Body of pancreas (tissue), 4 donors: ENCODE data around the gene CTAG1B. TPM values are rescaled to one million over a fixed set of nuclear protein-coding genes. Genes with fewer than 3 reads are reported as not detected.
"Not testable (repeated sequence)": the region's sequence is repeated elsewhere in the genome, so short reads cannot be mapped to it uniquely, and the experiment has no call there.

Experiments used
- ATAC-seq: fragments of 150-250 bp; one replicate; pipeline ENCODE4 v1.9.1; 2016
- DNase-seq, 4 donors: peaks; one replicate each; pipeline ENCODE4 v3.0.0-alpha.2; 2019
- H3K27ac ChIP-seq, 4 donors: fragments of 200-600 bp; sonication (generic); 1 replicate in 3 of 4; 2 replicates in 1 of 4; pipeline versions ENCODE4 v1.5.1 to v1.6.1; 2016 to 2019; ENCODE audit warnings: mild to moderate bottlenecking in 1 of 4, mixed read lengths in 1 of 4, moderate library complexity in 1 of 4
- H3K27me3 ChIP-seq, 2 donors: fragments of 200-600 bp; sonication (generic); one replicate each; pipeline ENCODE4 v1.6.0; 2016; ENCODE audit warnings: mild to moderate bottlenecking in 1 of 2
- H3K36me3 ChIP-seq, 2 donors: fragments of 200-600 bp; sonication (generic); replicated peaks in 1 of 2; 2 replicates each; pipeline ENCODE4 v1.5.1; 2016; ENCODE audit warnings: low read depth in 2 of 2; ENCODE audit not compliant: insufficient read depth in 1 of 2
- H3K4me1 ChIP-seq: fragments of 200-600 bp; sonication (generic); one replicate; pipeline ENCODE4 v1.6.0; 2016
- H3K4me3 ChIP-seq, 2 donors: fragments of 200-600 bp; sonication (generic); 1 replicate in 1 of 2; 2 replicates in 1 of 2; pipeline ENCODE4 v1.5.1; 2016 to 2019
- H3K9me3 ChIP-seq, 3 donors: fragments of 200-600 bp; sonication (generic); 1 replicate in 2 of 3; 2 replicates in 1 of 3; pipeline ENCODE4 v1.5.1; 2016
- POLR2A ChIP-seq, 3 donors: fragments of 450-650 bp; IDR thresholded peaks; one replicate each; pipeline ENCODE4 v1.6.1; 2016; ENCODE audit warnings: antibody characterized with exemption in 3 of 3, mild to moderate bottlenecking in 2 of 3
- WGBS, 2 donors: methylation state at CpG; one replicate each; pipeline ENCODE4 v1.1.5; 2017; 5-methylcytosine and 5-hydroxymethylcytosine counted together
- intact Hi-C: fragments of 100-400 bp; cut with DNase I; formaldehyde crosslinking; loops from one replicate; pipeline ENCODE4 v1.15.1; 2023
- total RNA-seq, 2 donors: library from RNA; depleted of rRNA; stranded (reverse); fragments of >200 nt; gene quantifications; one replicate each; pipeline ENCODE4 v1.1.0, GENCODE V29; 2016
- TF ChIP-seq, protein P1 (sequence below), 7 experiments: fragments of 450-650 bp in 4 of 7; fragments of 200-600 bp in 3 of 7; sonication (generic) in 3 of 7; IDR thresholded peaks; one replicate each; pipeline ENCODE4 v1.5.1; 2016 to 2019; ENCODE audit warnings: antibody characterized with exemption in 7 of 7

The CTAG1B gene
- total RNA-seq, 2 donors from 2014 or later, result not detected

DNA sequence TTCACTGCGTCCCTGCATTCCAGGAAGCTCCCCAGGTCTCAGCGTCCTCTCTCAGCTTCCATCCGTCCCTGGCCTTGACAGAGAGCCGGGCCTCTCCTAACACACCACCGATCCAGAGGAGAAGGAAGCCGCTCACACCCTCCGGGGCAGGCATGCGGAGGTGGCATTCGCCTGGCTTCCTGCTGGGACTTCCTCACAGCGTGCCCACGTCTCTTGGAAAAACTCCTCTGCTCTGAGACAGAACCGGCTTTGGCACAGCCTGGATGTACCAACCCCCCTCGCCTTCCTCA, 31.1 kb upstream of the CTAG1B start:
- Histone ChIP-seq H3K9me3 (no peaks in the 10 kb centered on the region), H3K4me3 (no peak overlapping the region), H3K36me3 (no peaks in the 10 kb centered on the region), H3K4me1 (no peaks in the 10 kb centered on the region), H3K27ac (no peak overlapping the region), H3K27me3 (no peaks in the 10 kb centered on the region)
- WGBS, 2 donors, result 19 to 47% methylated on average over 3 to 5 of the region's 13 CpGs
- ATAC-seq (no peak), DNase-seq (no peak)
- no peak for TF ChIP-seq POLR2A (IDR thresholded peaks at IDR 0.05)
- TF ChIP-seq, protein P1, sequence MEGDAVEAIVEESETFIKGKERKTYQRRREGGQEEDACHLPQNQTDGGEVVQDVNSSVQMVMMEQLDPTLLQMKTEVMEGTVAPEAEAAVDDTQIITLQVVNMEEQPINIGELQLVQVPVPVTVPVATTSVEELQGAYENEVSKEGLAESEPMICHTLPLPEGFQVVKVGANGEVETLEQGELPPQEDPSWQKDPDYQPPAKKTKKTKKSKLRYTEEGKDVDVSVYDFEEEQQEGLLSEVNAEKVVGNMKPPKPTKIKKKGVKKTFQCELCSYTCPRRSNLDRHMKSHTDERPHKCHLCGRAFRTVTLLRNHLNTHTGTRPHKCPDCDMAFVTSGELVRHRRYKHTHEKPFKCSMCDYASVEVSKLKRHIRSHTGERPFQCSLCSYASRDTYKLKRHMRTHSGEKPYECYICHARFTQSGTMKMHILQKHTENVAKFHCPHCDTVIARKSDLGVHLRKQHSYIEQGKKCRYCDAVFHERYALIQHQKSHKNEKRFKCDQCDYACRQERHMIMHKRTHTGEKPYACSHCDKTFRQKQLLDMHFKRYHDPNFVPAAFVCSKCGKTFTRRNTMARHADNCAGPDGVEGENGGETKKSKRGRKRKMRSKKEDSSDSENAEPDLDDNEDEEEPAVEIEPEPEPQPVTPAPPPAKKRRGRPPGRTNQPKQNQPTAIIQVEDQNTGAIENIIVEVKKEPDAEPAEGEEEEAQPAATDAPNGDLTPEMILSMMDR (IDR thresholded peaks at IDR 0.05), result no peak
- intact Hi-C loops, result no loop called here

DNA sequence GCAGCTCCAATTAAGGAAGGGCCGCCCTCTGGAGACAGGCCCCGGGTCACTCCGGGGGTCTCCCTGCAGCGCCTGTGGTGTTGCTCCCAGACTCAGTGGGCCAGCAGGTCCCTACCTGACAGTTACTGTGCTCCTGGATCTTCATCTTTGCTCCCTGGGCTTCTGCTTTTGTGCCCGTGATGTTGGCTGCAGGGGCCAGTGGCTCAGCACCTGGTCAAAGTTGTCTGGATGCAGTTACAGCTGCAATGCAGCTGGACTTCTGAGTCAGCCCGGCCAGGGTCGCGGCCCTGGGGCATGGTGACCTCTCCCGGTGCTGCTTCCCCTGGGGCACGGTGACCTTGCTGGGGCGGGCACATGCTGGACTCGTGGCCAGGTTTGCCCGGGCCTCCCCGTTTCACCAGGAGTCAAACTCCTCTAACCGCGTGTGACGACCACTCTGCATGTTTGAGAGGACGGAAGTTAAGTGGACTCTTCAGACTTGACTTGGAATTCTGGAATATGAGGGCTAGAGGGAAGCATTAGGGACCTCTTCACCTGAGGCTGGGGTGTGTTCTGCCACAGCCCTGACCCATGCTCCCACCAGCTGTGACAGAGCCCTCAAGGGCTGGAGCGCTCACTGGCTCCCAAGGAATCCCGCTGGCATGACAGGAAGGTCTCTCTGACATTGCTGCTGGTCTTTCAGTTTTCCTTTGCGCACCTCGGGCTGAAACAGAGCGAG, 30.6 kb upstream of the CTAG1B start:
- Histone ChIP-seq H3K9me3 (no peaks in the 10 kb centered on the region), H3K4me3 (no peak overlapping the region), H3K36me3 (no peaks in the 10 kb centered on the region), H3K27me3 (no peaks in the 10 kb centered on the region), H3K27ac (no peak overlapping the region), H3K4me1 (no peaks in the 10 kb centered on the region)
- ATAC-seq (no peak), DNase-seq (no peak)
- WGBS, 2 donors, result 74% methylated on average over 11 of the region's 23 CpGs; no CpG with 5 or more reads in 1 of the 2 donors
- intact Hi-C loops, result no loop called here
- TF ChIP-seq, protein P1 (IDR thresholded peaks at IDR 0.05), result no peak
- TF ChIP-seq POLR2A (IDR thresholded peaks at IDR 0.05), result no peak

DNA sequence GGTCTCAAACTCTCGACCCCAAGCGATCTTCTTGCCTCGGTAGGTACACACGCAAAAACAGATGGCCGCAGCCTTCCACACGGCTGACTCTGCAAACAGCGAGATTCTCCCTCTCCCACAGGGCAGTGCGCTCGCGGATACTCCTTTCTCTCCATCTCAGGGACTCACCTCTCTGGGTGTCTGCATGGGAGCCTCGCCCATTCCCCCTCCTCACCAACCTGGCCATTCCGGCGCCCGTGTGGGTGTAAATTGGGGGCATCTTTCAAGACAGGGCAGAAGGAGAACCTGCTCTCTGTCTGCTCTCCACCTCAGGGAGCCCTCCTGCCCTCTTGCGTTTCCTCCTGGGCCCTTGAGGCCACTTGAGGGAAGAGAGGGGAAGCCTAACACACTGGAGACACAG, 29.8 kb upstream of the CTAG1B start:
- Histone ChIP-seq H3K4me3 (no peak overlapping the region), H3K27me3 (no peaks in the 10 kb centered on the region), H3K27ac (no peak overlapping the region), H3K4me1 (no peaks in the 10 kb centered on the region), H3K9me3 (no peaks in the 10 kb centered on the region), H3K36me3 (no peaks in the 10 kb centered on the region)
- TF ChIP-seq, protein P1 (IDR thresholded peaks at IDR 0.05), result no peak
- TF ChIP-seq POLR2A (IDR thresholded peaks at IDR 0.05), result no peak
- DNase-seq (no peak), ATAC-seq (no peak)
- 61 to 71% methylated on average over 11 to 14 of the region's 15 CpGs for WGBS, 2 donors
- intact Hi-C loops, result no loop called here

DNA sequence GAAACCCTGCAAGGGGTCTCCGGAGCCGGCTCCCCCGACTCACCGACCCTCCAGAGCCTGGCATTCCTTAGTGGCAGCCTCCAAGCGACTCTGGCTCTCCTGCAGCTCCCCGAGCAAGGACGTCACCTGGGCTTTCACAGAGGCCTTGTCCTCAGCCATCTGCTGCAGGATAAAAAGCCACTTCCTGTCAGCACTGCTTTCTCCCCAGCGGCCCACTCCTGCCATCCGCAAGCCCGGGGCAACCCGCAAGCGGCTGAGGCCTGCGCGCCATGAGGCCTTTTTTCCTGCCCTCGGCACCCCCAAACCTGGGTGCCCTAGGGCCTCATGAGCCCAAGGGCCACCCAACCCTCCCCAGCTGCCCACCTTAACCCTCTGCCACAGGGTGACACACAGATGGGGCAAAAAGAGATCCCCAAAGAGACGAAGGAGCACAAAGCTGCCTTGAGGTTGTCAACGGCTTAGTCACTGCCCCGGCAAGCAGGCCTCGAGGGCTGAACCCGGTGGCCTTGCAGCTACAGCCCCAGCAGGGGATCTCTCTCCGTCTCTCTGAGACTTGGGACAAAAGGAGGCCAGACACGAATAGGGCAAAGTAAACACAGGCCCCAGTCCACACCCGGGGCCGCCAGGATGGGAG, 26.8 kb upstream of the CTAG1B start:
- ATAC-seq, H3K4me1 ChIP-seq, H3K27ac ChIP-seq, H3K27me3 ChIP-seq, H3K36me3 ChIP-seq, H3K9me3 ChIP-seq, H3K4me3 ChIP-seq, intact Hi-C loops, DNase-seq: not testable (repeated sequence)
- no CpG with 5 or more reads among the region's 24 CpGs for WGBS, 2 donors

DNA sequence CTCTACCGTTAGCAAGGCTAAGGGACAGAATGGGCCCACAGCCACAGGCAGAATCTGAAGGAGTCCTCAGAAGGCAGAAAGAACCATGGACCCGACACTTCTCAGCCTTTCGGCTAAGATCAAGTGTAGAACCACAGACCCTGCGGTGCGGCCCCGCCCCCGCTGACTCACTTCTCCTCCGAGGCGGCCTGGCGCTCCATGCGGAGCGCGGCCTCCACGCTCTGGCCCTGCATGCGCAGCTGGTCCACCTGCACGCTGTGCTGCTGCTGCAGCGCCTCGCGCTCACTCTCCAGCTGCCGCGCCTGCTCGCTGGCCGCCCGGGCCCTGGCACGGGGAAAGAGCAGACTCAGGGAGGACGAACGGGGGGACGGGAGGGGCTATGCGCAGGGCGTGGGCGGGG, 24.6 kb upstream of the CTAG1B start:
- H3K9me3 ChIP-seq, H3K4me3 ChIP-seq, DNase-seq, H3K27ac ChIP-seq, H3K36me3 ChIP-seq, intact Hi-C loops, H3K27me3 ChIP-seq, H3K4me1 ChIP-seq, ATAC-seq: not testable (repeated sequence)
- no CpG with 5 or more reads among the region's 31 CpGs for WGBS, 2 donors

DNA sequence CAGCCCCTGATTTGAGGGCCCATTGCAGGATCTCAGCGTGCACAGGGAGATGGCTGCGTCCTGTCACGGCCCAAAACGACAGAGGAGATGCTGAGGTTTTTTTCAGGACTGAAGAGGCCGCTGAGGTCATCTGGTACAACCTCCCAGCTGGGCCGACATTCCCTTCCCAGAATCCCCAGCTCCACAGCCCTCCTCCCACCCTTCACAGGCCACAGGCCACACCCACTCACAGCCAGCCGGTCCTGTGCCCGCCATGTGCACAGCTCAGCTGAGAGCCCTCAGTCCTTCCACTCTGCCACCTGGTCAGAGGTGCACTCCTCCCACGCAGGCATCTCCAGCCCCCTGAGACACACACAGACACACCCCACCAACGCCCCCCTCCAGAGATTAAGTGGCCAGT, 22.7 kb upstream of the CTAG1B start:
- H3K27ac ChIP-seq, ATAC-seq, H3K4me1 ChIP-seq, H3K27me3 ChIP-seq, DNase-seq, H3K36me3 ChIP-seq, H3K9me3 ChIP-seq, H3K4me3 ChIP-seq, intact Hi-C loops: not testable (repeated sequence)
- WGBS, 2 donors, result no CpG with 5 or more reads among the region's 10 CpGs

DNA sequence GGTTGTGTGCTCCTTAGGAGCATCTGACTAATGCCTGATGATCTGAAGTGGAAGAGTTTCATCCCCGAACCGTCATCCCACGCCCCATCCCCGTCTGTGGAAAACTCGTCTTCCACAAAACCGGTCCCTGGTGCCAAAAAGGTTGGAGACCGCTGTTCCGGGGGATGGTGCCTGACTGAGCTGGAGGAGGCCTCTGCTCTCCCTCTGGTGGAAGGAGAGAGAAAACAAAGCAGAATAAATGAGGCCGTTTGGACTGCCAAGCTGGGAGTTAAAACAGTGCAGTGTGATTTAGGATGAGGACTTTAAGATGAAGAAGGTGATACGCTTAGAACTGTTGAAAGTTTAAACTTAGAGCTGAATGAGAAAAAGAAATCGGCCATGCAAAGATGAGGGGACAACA, 14.6 kb upstream of the CTAG1B start:
- H3K9me3 ChIP-seq, DNase-seq, intact Hi-C loops, H3K27ac ChIP-seq, ATAC-seq, H3K27me3 ChIP-seq, H3K4me3 ChIP-seq, H3K36me3 ChIP-seq, H3K4me1 ChIP-seq: not testable (repeated sequence)
- no CpG with 5 or more reads among the region's 11 CpGs for WGBS, 2 donors

DNA sequence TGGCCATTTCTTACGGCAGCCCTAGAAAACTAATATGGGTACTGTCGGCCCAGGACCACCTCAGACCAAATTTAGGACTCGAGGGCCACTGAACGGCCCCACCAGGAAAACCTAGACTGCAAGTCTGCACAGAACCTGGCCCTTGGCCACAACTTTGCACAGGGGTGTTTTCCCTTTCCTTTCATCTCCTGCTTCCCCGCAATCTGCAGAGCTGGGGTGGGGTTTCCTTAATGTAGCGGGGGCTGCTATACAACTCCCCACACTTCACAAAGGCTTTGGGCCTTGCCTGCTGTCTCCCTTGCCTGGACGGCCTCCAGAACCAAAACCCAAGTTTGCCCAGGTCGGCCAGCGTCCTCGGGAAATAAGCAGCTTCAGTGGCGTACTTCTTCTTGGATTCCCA, 11.9 kb upstream of the CTAG1B start:
- intact Hi-C loops, H3K9me3 ChIP-seq, H3K36me3 ChIP-seq, H3K27ac ChIP-seq, H3K27me3 ChIP-seq, ATAC-seq, H3K4me1 ChIP-seq, DNase-seq, H3K4me3 ChIP-seq: not testable (repeated sequence)
- no CpG with 5 or more reads among the region's 11 CpGs for WGBS, 2 donors

DNA sequence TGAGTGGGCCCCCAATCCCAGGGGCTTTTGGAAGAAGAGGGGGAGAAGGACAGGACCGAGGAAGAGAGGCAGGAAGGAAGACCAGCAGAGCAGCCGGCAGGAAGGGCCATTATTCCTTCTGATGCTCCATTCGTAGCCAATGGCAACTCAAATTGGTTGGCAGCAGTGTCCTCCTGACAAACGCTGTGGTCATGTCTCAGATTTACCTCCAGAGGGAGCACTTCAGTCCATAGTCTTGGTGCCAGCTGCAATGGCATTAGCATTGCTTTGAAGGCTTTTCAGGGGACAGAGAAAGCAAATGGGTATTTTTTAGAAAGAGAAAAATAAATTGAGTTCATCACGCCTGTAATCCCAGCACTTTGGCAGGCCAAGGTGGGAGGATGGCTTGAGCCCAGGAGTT, 9.9 kb upstream of the CTAG1B start:
- H3K4me1 ChIP-seq, DNase-seq, H3K4me3 ChIP-seq, intact Hi-C loops, H3K27ac ChIP-seq, H3K9me3 ChIP-seq, H3K27me3 ChIP-seq, H3K36me3 ChIP-seq: not testable (repeated sequence)
- no CpG with 5 or more reads among the region's 5 CpGs for WGBS, 2 donors
- ATAC-seq, result peak; percentile 56
